Ovary (tissue), 3 donors: ENCODE measurements around the gene VDR.

ENCODE experiments used
- CTCF ChIP-seq, 3 donors: fragments of 450-650 bp in 2 of 3; fragments of 200-600 bp in 1 of 3; IDR thresholded peaks; one replicate each; pipeline versions ENCODE4 v1.5.1 to v1.8.0; 2016 to 2022; ENCODE audit warnings: antibody characterized with exemption in 3 of 3, mild to moderate bottlenecking in 1 of 3
- EP300 ChIP-seq: sonication (generic); formaldehyde crosslinking; IDR thresholded peaks from one replicate; pipeline ENCODE4 v1.6.1; 2017; ENCODE audit warnings: antibody characterized with exemption
- POLR2A ChIP-seq: fragments of 450-650 bp; IDR thresholded peaks from one replicate; pipeline ENCODE4 v1.6.1; 2017; ENCODE audit warnings: antibody characterized with exemption, mild to moderate bottlenecking, moderate library complexity
- donor health status: DM: no; HTN: no; CAD: no.

- TF ChIP-seq CTCF (IDR thresholded peaks at IDR 0.05) (no peak), POLR2A (no peak), EP300 (no peak)
Observed at GRCh38 chr12:47807338-47807737, 97.5 kb downstream of the VDR start.
